ENCODE measurements around the gene DSP. TPM values are rescaled to one million over a fixed set of nuclear protein-coding genes. Genes with fewer than 3 reads are reported as not detected.

The DSP gene
- total and polyA plus RNA-seq, 2 of the 13 experiments (the other 11 are each of a cell fraction or from before 2014, with no cell fraction given), result 89.8 to 117 TPM

DNA sequence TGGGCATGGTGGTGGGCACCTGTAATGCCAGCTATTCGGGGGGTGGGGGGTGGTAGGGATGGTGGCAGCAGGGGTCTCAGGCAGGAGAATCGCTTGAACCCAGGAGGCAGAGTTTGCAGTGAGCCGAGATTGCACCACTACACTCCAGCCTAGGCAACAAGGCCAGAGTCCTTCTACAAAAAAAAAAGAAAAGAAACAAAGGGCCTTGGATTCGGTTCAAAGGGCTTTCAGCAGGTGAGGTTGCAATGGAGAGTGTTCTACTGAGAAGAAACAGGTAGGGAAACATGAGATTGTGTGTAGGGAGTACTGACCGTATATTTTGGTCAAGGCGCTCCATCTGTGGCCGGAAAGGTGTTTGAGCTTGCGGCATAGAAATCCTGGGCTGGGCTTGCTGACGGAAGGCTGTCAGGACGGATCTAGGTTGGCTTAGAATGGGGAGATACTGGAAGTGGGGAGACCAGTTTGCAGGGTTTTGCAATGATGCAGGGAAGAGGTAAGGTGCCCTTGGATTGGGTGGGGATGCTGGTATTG, 40.7 kb upstream of the DSP start (continued):
- TF ChIP-seq, protein P1, sequence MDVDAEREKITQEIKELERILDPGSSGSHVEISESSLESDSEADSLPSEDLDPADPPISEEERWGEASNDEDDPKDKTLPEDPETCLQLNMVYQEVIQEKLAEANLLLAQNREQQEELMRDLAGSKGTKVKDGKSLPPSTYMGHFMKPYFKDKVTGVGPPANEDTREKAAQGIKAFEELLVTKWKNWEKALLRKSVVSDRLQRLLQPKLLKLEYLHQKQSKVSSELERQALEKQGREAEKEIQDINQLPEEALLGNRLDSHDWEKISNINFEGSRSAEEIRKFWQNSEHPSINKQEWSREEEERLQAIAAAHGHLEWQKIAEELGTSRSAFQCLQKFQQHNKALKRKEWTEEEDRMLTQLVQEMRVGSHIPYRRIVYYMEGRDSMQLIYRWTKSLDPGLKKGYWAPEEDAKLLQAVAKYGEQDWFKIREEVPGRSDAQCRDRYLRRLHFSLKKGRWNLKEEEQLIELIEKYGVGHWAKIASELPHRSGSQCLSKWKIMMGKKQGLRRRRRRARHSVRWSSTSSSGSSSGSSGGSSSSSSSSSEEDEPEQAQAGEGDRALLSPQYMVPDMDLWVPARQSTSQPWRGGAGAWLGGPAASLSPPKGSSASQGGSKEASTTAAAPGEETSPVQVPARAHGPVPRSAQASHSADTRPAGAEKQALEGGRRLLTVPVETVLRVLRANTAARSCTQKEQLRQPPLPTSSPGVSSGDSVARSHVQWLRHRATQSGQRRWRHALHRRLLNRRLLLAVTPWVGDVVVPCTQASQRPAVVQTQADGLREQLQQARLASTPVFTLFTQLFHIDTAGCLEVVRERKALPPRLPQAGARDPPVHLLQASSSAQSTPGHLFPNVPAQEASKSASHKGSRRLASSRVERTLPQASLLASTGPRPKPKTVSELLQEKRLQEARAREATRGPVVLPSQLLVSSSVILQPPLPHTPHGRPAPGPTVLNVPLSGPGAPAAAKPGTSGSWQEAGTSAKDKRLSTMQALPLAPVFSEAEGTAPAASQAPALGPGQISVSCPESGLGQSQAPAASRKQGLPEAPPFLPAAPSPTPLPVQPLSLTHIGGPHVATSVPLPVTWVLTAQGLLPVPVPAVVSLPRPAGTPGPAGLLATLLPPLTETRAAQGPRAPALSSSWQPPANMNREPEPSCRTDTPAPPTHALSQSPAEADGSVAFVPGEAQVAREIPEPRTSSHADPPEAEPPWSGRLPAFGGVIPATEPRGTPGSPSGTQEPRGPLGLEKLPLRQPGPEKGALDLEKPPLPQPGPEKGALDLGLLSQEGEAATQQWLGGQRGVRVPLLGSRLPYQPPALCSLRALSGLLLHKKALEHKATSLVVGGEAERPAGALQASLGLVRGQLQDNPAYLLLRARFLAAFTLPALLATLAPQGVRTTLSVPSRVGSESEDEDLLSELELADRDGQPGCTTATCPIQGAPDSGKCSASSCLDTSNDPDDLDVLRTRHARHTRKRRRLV (CRISPR knock-in tag; IDR thresholded peaks at IDR 0.05), result no peak
- TF ChIP-seq, protein P2, sequence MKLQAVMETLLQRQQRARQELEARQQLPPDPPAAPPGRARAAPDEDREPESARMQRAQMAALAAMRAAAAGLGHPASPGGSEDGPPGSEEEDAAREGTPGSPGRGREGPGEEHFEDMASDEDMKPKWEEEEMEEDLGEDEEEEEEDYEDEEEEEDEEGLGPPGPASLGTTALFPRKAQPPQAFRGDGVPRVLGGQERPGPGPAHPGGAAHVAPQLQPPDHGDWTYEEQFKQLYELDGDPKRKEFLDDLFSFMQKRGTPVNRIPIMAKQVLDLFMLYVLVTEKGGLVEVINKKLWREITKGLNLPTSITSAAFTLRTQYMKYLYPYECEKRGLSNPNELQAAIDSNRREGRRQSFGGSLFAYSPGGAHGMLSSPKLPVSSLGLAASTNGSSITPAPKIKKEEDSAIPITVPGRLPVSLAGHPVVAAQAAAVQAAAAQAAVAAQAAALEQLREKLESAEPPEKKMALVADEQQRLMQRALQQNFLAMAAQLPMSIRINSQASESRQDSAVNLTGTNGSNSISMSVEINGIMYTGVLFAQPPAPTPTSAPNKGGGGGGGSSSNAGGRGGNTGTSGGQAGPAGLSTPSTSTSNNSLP (IDR thresholded peaks at IDR 0.05; ENCODE audit: low read depth, low read length), result no peak
- TF ChIP-seq SOX6 (IDR thresholded peaks at IDR 0.05), result no peak
- TF ChIP-seq SOX6 (CRISPR knock-in tag; IDR thresholded peaks at IDR 0.05), result peak; percentile 38; the same call in 1 of the 2 replicates
- no peak for TF ChIP-seq ZNF563 (CRISPR knock-in tag; IDR thresholded peaks at IDR 0.05)
- TF ChIP-seq ERF (CRISPR knock-in tag; IDR thresholded peaks at IDR 0.05), result no peak
- TF ChIP-seq ZEB1 (IDR thresholded peaks at IDR 0.05; ENCODE audit: insufficient replicate concordance, low read depth), result peak; percentile 43
- TF ChIP-seq MBD4 (IDR thresholded peaks at IDR 0.05; ENCODE audit: borderline replicate concordance, low read length), result no peak
- no peak for TF ChIP-seq HNRNPUL1 (IDR thresholded peaks at IDR 0.05; ENCODE audit: low read depth, low read length)
- TF ChIP-seq ATF7 (IDR thresholded peaks at IDR 0.05), result no peak
- no peak for TF ChIP-seq ATF7 (CRISPR knock-in tag; IDR thresholded peaks at IDR 0.05)
- TF ChIP-seq, protein P3, sequence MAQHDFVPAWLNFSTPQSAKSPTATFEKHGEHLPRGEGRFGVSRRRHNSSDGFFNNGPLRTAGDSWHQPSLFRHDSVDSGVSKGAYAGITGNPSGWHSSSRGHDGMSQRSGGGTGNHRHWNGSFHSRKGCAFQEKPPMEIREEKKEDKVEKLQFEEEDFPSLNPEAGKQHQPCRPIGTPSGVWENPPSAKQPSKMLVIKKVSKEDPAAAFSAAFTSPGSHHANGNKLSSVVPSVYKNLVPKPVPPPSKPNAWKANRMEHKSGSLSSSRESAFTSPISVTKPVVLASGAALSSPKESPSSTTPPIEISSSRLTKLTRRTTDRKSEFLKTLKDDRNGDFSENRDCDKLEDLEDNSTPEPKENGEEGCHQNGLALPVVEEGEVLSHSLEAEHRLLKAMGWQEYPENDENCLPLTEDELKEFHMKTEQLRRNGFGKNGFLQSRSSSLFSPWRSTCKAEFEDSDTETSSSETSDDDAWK (CRISPR knock-in tag; IDR thresholded peaks at IDR 0.05), result no peak
- TF ChIP-seq, protein P4, sequence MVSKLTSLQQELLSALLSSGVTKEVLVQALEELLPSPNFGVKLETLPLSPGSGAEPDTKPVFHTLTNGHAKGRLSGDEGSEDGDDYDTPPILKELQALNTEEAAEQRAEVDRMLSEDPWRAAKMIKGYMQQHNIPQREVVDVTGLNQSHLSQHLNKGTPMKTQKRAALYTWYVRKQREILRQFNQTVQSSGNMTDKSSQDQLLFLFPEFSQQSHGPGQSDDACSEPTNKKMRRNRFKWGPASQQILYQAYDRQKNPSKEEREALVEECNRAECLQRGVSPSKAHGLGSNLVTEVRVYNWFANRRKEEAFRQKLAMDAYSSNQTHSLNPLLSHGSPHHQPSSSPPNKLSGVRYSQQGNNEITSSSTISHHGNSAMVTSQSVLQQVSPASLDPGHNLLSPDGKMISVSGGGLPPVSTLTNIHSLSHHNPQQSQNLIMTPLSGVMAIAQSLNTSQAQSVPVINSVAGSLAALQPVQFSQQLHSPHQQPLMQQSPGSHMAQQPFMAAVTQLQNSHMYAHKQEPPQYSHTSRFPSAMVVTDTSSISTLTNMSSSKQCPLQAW (CRISPR knock-in tag; IDR thresholded peaks at IDR 0.05), result no peak
- TF ChIP-seq TSC22D2 (CRISPR knock-in tag; IDR thresholded peaks at IDR 0.05; ENCODE audit: borderline replicate concordance), result no peak
- TF ChIP-seq ZNF432 (CRISPR knock-in tag; IDR thresholded peaks at IDR 0.05; ENCODE audit: borderline replicate concordance), result no peak
- no peak for TF ChIP-seq MYC (CRISPR knock-in tag; IDR thresholded peaks at IDR 0.05; ENCODE audit: borderline replicate concordance)
- TF ChIP-seq ZNF674 (CRISPR knock-in tag; IDR thresholded peaks at IDR 0.05; ENCODE audit: low read depth), result no peak
- no peak for TF ChIP-seq ZNF577 (CRISPR knock-in tag; IDR thresholded peaks at IDR 0.05; ENCODE audit: borderline replicate concordance, low read depth)
- TF ChIP-seq ZNF430 (CRISPR knock-in tag; IDR thresholded peaks at IDR 0.05), result no peak
